K562 (cell line): ENCODE data around the gene SLC22A3. TPM values are rescaled to one million over a fixed set of nuclear protein-coding genes. Genes with fewer than 3 reads are reported as not detected.

Source experiments
- ATAC-seq: fragments of 200-7000 bp; cut with Tn5 transposase; 3 replicates; pipeline ENCODE4 v1.9.1; 2020; ENCODE audit warnings: moderate library complexity
- BruUV-seq: library from RNA; stranded (reverse); fragments of 400-500 nt; replicated peaks from 2 replicates; lab custom pipeline; 2021; lab: Mats Ljungman, UMichigan
- CTCF ChIA-PET: fragments of 300-600 bp; formaldehyde crosslinking; extraction: SDS; loops from one replicate; lab custom pipeline; 2021; ENCODE audit warnings: low intra/inter-chr PET ratio; lab: Yijun Ruan, JAX
- POLR2A ChIA-PET: fragments of 300-600, 350-650 bp; sonication (Branson Sonifier 250); formaldehyde crosslinking; extraction: SDS; loops from one replicate; lab custom pipeline; 2021; ENCODE audit warnings: antibody characterized with exemption, inconsistent platforms; lab: Yijun Ruan, JAX
- DNase-seq, 4 experiments: peaks; one replicate each; pipeline versions ENCODE4 v3.0.0 to v3.0.0-alpha.2; 2011 to 2018; ENCODE audit warnings: low spot score in 3 of 4, mixed read lengths in 3 of 4; ENCODE audit errors: extremely low read depth in 1 of 4
- FAIRE-seq: peaks from 2 replicates; lab custom pipeline; 2011; peaks lifted over from hg19 to GRCh38; lab: Jason Lieb, UNC
- H2AFZ ChIP-seq: 2 replicates; pipeline ENCODE4 v1.6.0; 2011; ENCODE audit warnings: low read depth, low read length, control low read depth, inconsistent platforms
- H3K27ac ChIP-seq: fragments of 200-600 bp; 3 replicates; pipeline ENCODE4 v1.8.0; 2011; ENCODE audit warnings: low read depth, mild to moderate bottlenecking, control low read depth, inconsistent platforms, low read length, moderate library complexity, mixed read lengths; ENCODE audit errors: extremely low read depth
- H3K27me3 ChIP-seq, 2 experiments: fragments of 300-600 bp in 1 of 2; 2 replicates in 1 of 2; 3 replicates in 1 of 2; pipeline versions ENCODE4 v1.6.0 to v1.8.0; 2011; ENCODE audit warnings: inconsistent platforms in 2 of 2, low read length in 2 of 2, mild to moderate bottlenecking in 1 of 2, mixed read lengths in 1 of 2, moderate library complexity in 1 of 2; ENCODE audit not compliant: control insufficient read depth in 2 of 2, insufficient read depth in 2 of 2
- H3K36me3 ChIP-seq: fragments of 300-600 bp; 3 replicates; pipeline ENCODE4 v1.8.0; 2011; ENCODE audit warnings: mild to moderate bottlenecking, low read length, inconsistent platforms; ENCODE audit not compliant: control insufficient read depth, insufficient read depth
- H3K4me1 ChIP-seq, 2 experiments: fragments of 200-600 bp in 1 of 2; replicated peaks in 1 of 2; 2 replicates in 1 of 2; 3 replicates in 1 of 2; pipeline versions ENCODE4 v1.5.1 to v1.8.0; 2011; ENCODE audit warnings: inconsistent platforms in 2 of 2, low read length in 2 of 2, mild to moderate bottlenecking in 1 of 2, mixed read lengths in 1 of 2, moderate library complexity in 1 of 2; ENCODE audit not compliant: control insufficient read depth in 2 of 2, insufficient read depth in 2 of 2
- H3K4me2 ChIP-seq: 2 replicates; pipeline ENCODE4 v1.6.1; 2011; ENCODE audit warnings: low read length, control low read depth, inconsistent platforms, mixed read lengths; ENCODE audit not compliant: insufficient read depth
- H3K4me3 ChIP-seq: fragments of 200-600 bp; sonication (generic), shearing (Covaris generic); 2 replicates; pipeline ENCODE4 v1.5.1; 2016; ENCODE audit warnings: control low read depth, inconsistent platforms
- H3K79me2 ChIP-seq: fragments of 200-600 bp; 3 replicates; pipeline ENCODE4 v1.8.0; 2011; ENCODE audit warnings: low read length, inconsistent platforms; ENCODE audit not compliant: control insufficient read depth, insufficient read depth
- H3K9ac ChIP-seq, 2 experiments: 2 replicates each; pipeline versions ENCODE4 v1.6.0 to v1.6.1; 2011; ENCODE audit warnings: low read depth in 2 of 2, low read length in 2 of 2, control low read depth in 1 of 2, inconsistent platforms in 1 of 2, mild to moderate bottlenecking in 1 of 2, mixed read lengths in 1 of 2; ENCODE audit not compliant: insufficient read depth in 1 of 2
- H3K9me1 ChIP-seq: one replicate; pipeline ENCODE4 v1.6.0; 2011; ENCODE audit warnings: inconsistent platforms, mild to moderate bottlenecking, low read length, moderate library complexity; ENCODE audit not compliant: control insufficient read depth, insufficient read depth
- H3K9me3 ChIP-seq: replicated peaks from 2 replicates; pipeline ENCODE4 v1.5.1; 2011; ENCODE audit warnings: low read depth, low read length, inconsistent platforms; ENCODE audit not compliant: control insufficient read depth, insufficient read depth
- H4K20me1 ChIP-seq: replicated peaks from 2 replicates; pipeline ENCODE4 v1.6.1; 2011; ENCODE audit warnings: low read length, inconsistent platforms, mixed read lengths; ENCODE audit not compliant: control insufficient read depth, insufficient read depth
- MEF2A ChIP-seq: IDR thresholded peaks from 2 replicates; pipeline ENCODE4 v1.6.1; 2011; ENCODE audit warnings: low read depth, mild to moderate bottlenecking, low read length, moderate library complexity; ENCODE audit not compliant: control insufficient read depth
- MTF1 ChIP-seq: fragments of 250-450 bp; sonication (Bioruptor Pico); IDR thresholded peaks from 2 replicates; pipeline ENCODE4 v1.9.0; 2021; ENCODE audit warnings: moderate library complexity, mild to moderate bottlenecking, inconsistent platforms, borderline replicate concordance
- NCOA1 ChIP-seq: fragments of 450-650 bp; IDR thresholded peaks from 2 replicates; pipeline ENCODE4 v1.6.1; 2016; ENCODE audit warnings: low read depth
- PML ChIP-seq: IDR thresholded peaks from 2 replicates; pipeline ENCODE4 v1.6.1; 2012; ENCODE audit warnings: low read length, inconsistent platforms
- WGBS: fragments of 100-300 bp; shearing (Covaris generic); methylation state at CpG from one replicate; pipeline ENCODE4 v1.1.6; 2016; ENCODE audit warnings: low coverage, mixed read lengths; ENCODE audit not compliant: insufficient coverage; ENCODE audit errors: missing lambda C conversion rate; 5-methylcytosine and 5-hydroxymethylcytosine counted together
- in situ Hi-C: fragments of 300-500 bp; cut with MboI; formaldehyde crosslinking; loops from 4 replicates; pipeline ENCODE4 v1.15.0; 2018; ENCODE audit warnings: inconsistent platforms, mixed read lengths
- intact Hi-C: fragments of 100-400 bp; cut with micrococcal nuclease; formaldehyde crosslinking; loops from 2 replicates; pipeline ENCODE4 v1.14.2; 2022
- polyA plus RNA-seq, 8 experiments: library from polyadenylated mRNA; depleted of rRNA in 4 of 8; stranded (reverse) in 5 of 8; unstranded in 3 of 8; fragments of >200 nt; fragmentation: Nextera tagmentation in 2 of 8; fragmentation: Illumina TruSeq in 1 of 8; extraction: Ambion mirVana in 2 of 8; extraction: Trizol in 1 of 8; gene quantifications; 2 replicates each; pipeline versions ENCODE4 v1.2.1 to v1.2.3, GENCODE V29; 2011 to 2014; ENCODE audit warnings: inconsistent platforms in 1 of 8, missing spikeins in 1 of 8
- total RNA-seq, 7 experiments: library from RNA; depleted of rRNA in 6 of 7; stranded (reverse); fragments of >200 nt in 6 of 7; fragmentation: Illumina TruSeq in 2 of 7; extraction: Trizol in 2 of 7; gene quantifications; 2 replicates each; pipeline versions ENCODE4 v1.2.1 to v1.2.3, GENCODE V29; 2011 to 2021; ENCODE audit warnings: low replicate concordance in 1 of 7
- TF ChIP-seq, protein P1 (sequence below): fragments of 250-450 bp; sonication (Bioruptor Pico); IDR thresholded peaks from 2 replicates; pipeline ENCODE4 v1.5.0; 2020; ENCODE audit warnings: mild to moderate bottlenecking, borderline replicate concordance

SLC22A3 gene
- total and polyA plus RNA-seq, 9 of the 15 experiments (the other 6 are each of a cell fraction or from before 2014, with no cell fraction given), result not detected

DNA sequence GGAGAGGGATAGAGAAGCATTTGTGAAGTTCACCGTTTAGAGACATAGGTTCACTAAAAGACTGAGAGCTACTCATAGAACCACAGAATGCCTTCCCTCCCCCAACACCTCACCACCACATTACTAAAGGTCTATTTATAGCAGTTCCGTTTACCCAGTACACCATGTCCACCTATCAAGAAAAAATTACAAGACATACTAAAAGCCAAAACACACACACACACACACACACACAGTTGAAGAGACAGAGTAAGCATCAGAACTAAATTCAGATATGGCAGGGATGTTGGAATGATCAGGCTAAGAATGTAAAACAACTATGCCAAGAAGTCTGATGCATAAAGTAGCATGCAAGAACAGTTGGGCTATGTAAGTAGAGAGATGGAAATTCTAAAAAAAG lies 52.3 kb downstream of the SLC22A3 start:
- Histone ChIP-seq H3K4me1 (no peaks in the 10 kb centered on the region), H4K20me1 (no peaks in the 10 kb centered on the region), H3K79me2 (no peaks in the 10 kb centered on the region), H3K9ac (no peak overlapping the region), H3K36me3 (no peaks in the 10 kb centered on the region), H3K27me3 (no peaks in the 10 kb centered on the region), H3K4me2 (no peak overlapping the region), H3K4me3 (no peak overlapping the region), H3K9me3 (no peaks in the 10 kb centered on the region), H3K27ac (no peak overlapping the region), H2AFZ (no peak overlapping the region), H3K9me1 (no peaks in the 10 kb centered on the region)
- no peak for ATAC-seq
- ChIA-PET CTCF (no interaction called here), POLR2A (no interaction called here)
- in situ Hi-C loops (no loop called here), intact Hi-C loops (no loop called here)
- FAIRE-seq, result no peak
- 0% methylated on average over 2 of the region's 2 CpGs for WGBS
- BruUV-seq, result no TSS peak
- no peak for DNase-seq
- TF ChIP-seq MEF2A (0 out of 2 replicates have a peak, but pooled peaks have one; percentile 23), NCOA1 (no peak)

DNA sequence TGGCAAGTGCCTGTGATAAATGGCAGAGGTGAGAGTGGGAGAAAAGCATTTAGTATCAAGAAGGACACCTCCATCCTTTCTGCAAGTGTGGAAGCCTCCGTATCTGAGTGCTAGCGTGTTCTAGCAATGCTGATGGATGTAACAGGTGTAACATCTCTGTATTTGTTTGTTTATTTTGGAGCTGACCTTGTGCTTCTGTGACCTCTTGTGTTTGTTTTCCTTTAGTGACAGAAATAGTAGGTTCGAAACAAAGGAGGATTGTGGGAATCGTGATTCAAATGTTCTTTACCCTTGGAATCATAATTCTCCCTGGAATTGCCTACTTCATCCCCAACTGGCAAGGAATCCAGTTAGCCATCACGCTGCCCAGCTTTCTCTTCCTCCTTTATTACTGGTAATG lies 60.4 kb downstream of the SLC22A3 start:
- Histone ChIP-seq H3K9ac (no peak overlapping the region), H3K36me3 (no peaks in the 10 kb centered on the region), H3K27ac (no peak overlapping the region), H3K79me2 (no peaks in the 10 kb centered on the region), H3K4me2 (no peak overlapping the region), H3K9me1 (no peaks in the 10 kb centered on the region), H3K27me3 (no peaks in the 10 kb centered on the region), H4K20me1 (no peaks in the 10 kb centered on the region), H3K9me3 (no peaks in the 10 kb centered on the region), H3K4me1 (no peaks in the 10 kb centered on the region), H3K4me3 (no peak overlapping the region), H2AFZ (no peak overlapping the region)
- in situ Hi-C loops, result no loop called here
- WGBS, result 2% methylated on average over 5 of the region's 5 CpGs
- FAIRE-seq (no peak), ATAC-seq (no peak), DNase-seq (no peak)
- POLR2A ChIA-PET, result no interaction called here
- intact Hi-C loops, result no loop called here
- no TSS peak for BruUV-seq
- TF ChIP-seq, protein P1, sequence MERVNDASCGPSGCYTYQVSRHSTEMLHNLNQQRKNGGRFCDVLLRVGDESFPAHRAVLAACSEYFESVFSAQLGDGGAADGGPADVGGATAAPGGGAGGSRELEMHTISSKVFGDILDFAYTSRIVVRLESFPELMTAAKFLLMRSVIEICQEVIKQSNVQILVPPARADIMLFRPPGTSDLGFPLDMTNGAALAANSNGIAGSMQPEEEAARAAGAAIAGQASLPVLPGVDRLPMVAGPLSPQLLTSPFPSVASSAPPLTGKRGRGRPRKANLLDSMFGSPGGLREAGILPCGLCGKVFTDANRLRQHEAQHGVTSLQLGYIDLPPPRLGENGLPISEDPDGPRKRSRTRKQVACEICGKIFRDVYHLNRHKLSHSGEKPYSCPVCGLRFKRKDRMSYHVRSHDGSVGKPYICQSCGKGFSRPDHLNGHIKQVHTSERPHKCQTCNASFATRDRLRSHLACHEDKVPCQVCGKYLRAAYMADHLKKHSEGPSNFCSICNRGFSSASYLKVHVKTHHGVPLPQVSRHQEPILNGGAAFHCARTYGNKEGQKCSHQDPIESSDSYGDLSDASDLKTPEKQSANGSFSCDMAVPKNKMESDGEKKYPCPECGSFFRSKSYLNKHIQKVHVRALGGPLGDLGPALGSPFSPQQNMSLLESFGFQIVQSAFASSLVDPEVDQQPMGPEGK, result no peak
- TF ChIP-seq MTF1 (CRISPR knock-in tag) (no peak), PML (no peak)
- CTCF ChIA-PET, result no interaction called here
